HG02678 (cell line): Measurements from ENCODE around the gene NSUN7.
"Not testable (repeated sequence)": the region's sequence is repeated elsewhere in the genome, so short reads cannot be mapped to it uniquely, and the experiment has no call there.

Experiments used
- ATAC-seq: cut with Tn5 transposase; IDR thresholded peaks from one replicate; pipeline ENCODE4 v1.9.1; 2021; ENCODE audit warnings: mild to moderate bottlenecking, moderate library complexity; ENCODE audit not compliant: unreplicated experiment

The NSUN7 gene

GRCh38 chr4:40749717-40750460, at the start of gene NSUN7:
NSUN7 (plus strand) TSS chr4:40749955; CDS start chr4:40750694, 739 bp downstream.
- peak; percentile 64 for ATAC-seq

GRCh38 chr4:40702137-40702799, 47.5 kb upstream of the NSUN7 start:
- no peak for ATAC-seq

- ATAC-seq: no peak
Observed at GRCh38 chr4:40702800-40703151, 47.0 kb upstream of the NSUN7 start.

GRCh38 chr4:40704073-40704472, 45.7 kb upstream of the NSUN7 start:
- no peak for ATAC-seq

GRCh38 chr4:40710484-40711254, 39.1 kb upstream of the NSUN7 start:
- no peak for ATAC-seq

GRCh38 chr4:40713001-40713400, 36.8 kb upstream of the NSUN7 start:
- ATAC-seq: not testable (repeated sequence)

GRCh38 chr4:40713798-40714197, 36.0 kb upstream of the NSUN7 start:
- no peak for ATAC-seq

GRCh38 chr4:40718586-40718985, 31.2 kb upstream of the NSUN7 start:
- ATAC-seq: no peak

GRCh38 chr4:40719008-40719623, 30.6 kb upstream of the NSUN7 start:
- ATAC-seq: peak; percentile 74

GRCh38 chr4:40720351-40720750, 29.4 kb upstream of the NSUN7 start:
- ATAC-seq: no peak

GRCh38 chr4:40720916-40721315, 28.8 kb upstream of the NSUN7 start:
- no peak for ATAC-seq

- no peak for ATAC-seq
Observed at GRCh38 chr4:40721730-40722171, 28.0 kb upstream of the NSUN7 start.

GRCh38 chr4:40722576-40723161, 27.1 kb upstream of the NSUN7 start:
- peak; percentile 73 for ATAC-seq

- no peak for ATAC-seq
Observed at GRCh38 chr4:40723728-40724127, 26.0 kb upstream of the NSUN7 start.

GRCh38 chr4:40728333-40728732, 21.4 kb upstream of the NSUN7 start:
- no peak for ATAC-seq

- no peak for ATAC-seq
Observed at GRCh38 chr4:40729555-40729954, 20.2 kb upstream of the NSUN7 start.

GRCh38 chr4:40730091-40730679, 19.6 kb upstream of the NSUN7 start:
- no peak for ATAC-seq

- ATAC-seq: no peak
Observed at GRCh38 chr4:40731361-40731760, 18.4 kb upstream of the NSUN7 start.

- ATAC-seq: no peak
Observed at GRCh38 chr4:40731792-40732245, 17.9 kb upstream of the NSUN7 start.

GRCh38 chr4:40733752-40734151, 16.0 kb upstream of the NSUN7 start:
- no peak for ATAC-seq
